Right lobe of liver (tissue), 6 donors: ENCODE data around the gene STX4. TPM values are rescaled to one million over a fixed set of nuclear protein-coding genes. Genes with fewer than 3 reads are reported as not detected.

ENCODE experiments used
- ATAC-seq, 4 donors: fragments of 200-7000 bp; cut with Tn5 transposase; one replicate each; pipeline ENCODE4 v1.9.1; 2020; ENCODE audit warnings: mild to moderate bottlenecking in 4 of 4, moderate library complexity in 4 of 4
- DNase-seq, 3 donors: peaks; one replicate each; pipeline ENCODE4 v3.0.0-alpha.2; 2020
- H3K27ac ChIP-seq, 3 donors: fragments of 200-600 bp; one replicate each; pipeline ENCODE4 v1.8.0; 2022
- H3K27me3 ChIP-seq, 2 donors: fragments of 200-600 bp; one replicate each; pipeline ENCODE4 v1.8.0; 2022
- H3K36me3 ChIP-seq, 4 donors: fragments of 200-600 bp; sonication (generic) in 1 of 4; one replicate each; pipeline versions ENCODE4 v1.5.1 to v1.8.0; 2017 to 2022; ENCODE audit warnings: control low read depth in 1 of 4
- H3K4me1 ChIP-seq, 4 donors: fragments of 200-600 bp; sonication (generic) in 1 of 4; one replicate each; pipeline versions ENCODE4 v1.5.1 to v1.8.0; 2017 to 2022; ENCODE audit warnings: control low read depth in 1 of 4
- H3K4me3 ChIP-seq, 3 donors: fragments of 200-600 bp; one replicate each; pipeline ENCODE4 v1.8.0; 2022
- H3K9me3 ChIP-seq, 4 donors: fragments of 200-600 bp; sonication (generic) in 1 of 4; one replicate each; pipeline versions ENCODE4 v1.5.1 to v1.8.0; 2017 to 2022; ENCODE audit warnings: control low read depth in 1 of 4
- CTCF ChIP-seq, 4 donors: fragments of 200-600 bp in 3 of 4; fragments of 450-650 bp in 1 of 4; IDR thresholded peaks; one replicate each; pipeline versions ENCODE4 v1.5.1 to v1.8.0; 2016 to 2022; ENCODE audit warnings: antibody characterized with exemption in 4 of 4, mild to moderate bottlenecking in 2 of 4
- POLR2A ChIP-seq: fragments of 450-650 bp; IDR thresholded peaks from one replicate; pipeline ENCODE4 v1.6.1; 2017; ENCODE audit warnings: antibody characterized with exemption, mild to moderate bottlenecking
- WGBS: methylation state at CpG from one replicate; pipeline ENCODE4 v1.1.6; 2018; ENCODE audit warnings: low coverage, low lambda C conversion rate; ENCODE audit not compliant: insufficient coverage; ENCODE audit errors: missing lambda C conversion rate; 5-methylcytosine and 5-hydroxymethylcytosine counted together
- intact Hi-C, 2 donors: fragments of 100-400 bp; cut with DNase I; formaldehyde crosslinking; loops; one replicate each; pipeline versions ENCODE4 v1.11.2 to v1.14.1; 2022
- total RNA-seq, 6 experiments: library from RNA; depleted of rRNA in 2 of 6; stranded (reverse); fragments of >200 nt in 2 of 6; fragmentation: NEBNext Ultra II Directional in 3 of 6; extraction: Animal tissue kit (Norgen Biotek cat#: 25700) in 3 of 6; gene quantifications; one replicate each; pipeline versions ENCODE4 v1.1.0 to v1.2.4, GENCODE V29; 2016 to 2023
- donor health status: DM: no; HTN: yes; CAD: no.
- donor health status: DM: no; HTN: no; CAD: no.
- donor health status: DM: no; HTN: no; CAD: no.
- donor health status: DM: no; HTN: yes; CAD: no.
- donor health status: DM: no; HTN: yes; CAD: no.

Gene STX4
- total RNA-seq, 6 experiments from 2014 or later, result 18.8 to 52.8 (median 23.6) TPM

DNA sequence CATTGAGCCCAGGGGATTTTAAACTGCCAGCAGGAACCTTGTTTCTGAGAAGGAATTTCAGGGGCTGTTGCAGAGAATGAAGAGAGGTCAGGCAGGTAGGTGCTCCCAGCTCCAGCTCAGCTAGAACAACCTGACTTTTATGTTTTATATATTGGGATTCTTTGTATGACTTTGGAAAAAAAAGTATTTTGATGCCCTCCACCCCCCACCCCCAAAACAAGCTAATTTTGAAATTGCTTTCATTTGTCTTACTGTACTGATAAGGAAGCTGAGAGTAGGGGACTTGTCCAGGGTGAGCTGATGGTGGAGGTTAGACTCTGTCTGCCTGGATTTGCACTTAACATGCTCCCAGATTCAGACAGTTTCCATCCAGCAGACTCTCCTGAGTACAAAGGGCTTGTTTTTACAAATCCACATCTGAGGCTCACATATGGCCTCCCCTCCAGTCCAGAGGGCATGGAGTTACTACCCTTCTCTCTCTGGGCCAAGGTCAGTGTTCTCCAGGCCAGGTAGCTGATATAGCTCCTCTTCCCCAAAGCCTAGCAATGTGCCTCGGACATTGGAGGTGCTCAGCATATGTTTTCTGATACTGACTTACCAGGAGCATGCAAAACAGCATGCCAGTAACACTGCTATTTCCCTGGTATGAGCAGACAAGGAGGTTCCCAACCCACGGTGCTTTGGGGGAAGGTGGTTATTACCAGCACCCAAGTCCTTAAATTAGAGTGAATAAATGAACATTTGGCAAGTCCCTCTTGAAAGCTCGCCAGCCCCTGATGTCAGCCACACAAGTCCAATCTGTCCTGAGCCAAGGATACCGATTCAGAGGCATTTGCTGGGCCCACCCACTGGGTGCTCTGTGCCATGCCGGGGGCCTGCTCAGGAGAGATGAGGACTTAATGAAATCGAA is 34.3 kb upstream of the STX4 start:
- Histone ChIP-seq H3K27ac (peak overlapping the region; percentile 52 to 99 (median 95)), H3K27me3 (no peaks in the 10 kb centered on the region), H3K4me3 (no peak overlapping the region), H3K9me3 (no peaks in the 10 kb centered on the region), H3K36me3 (no peaks in the 10 kb centered on the region), H3K4me1 (peaks cover 0 to 59% (median 20%) of the 10 kb centered on the region in 4 donors)
- peak; percentile 34 for TF ChIP-seq POLR2A
- TF ChIP-seq CTCF (IDR thresholded peaks at IDR 0.05), result no peak
- intact Hi-C loops, result loop anchor here in 1 of 2 donors (10.0 kb wide), 1 partner anchor 436 kb away; no protein-coding TSS in a partner anchor
- WGBS, result 17% methylated on average over 1 of the region's 6 CpGs
- ATAC-seq (peak; percentile 6 to 52 (median 50)), DNase-seq (peak; percentile 60 to 85 (median 78))

GRCh38 chr16:31000671-31001382 is 32.5 kb upstream of the STX4 start:
- DNase-seq (no peak), ATAC-seq (no peak)
- whole genome bisulfite sequencing, result 74% methylated on average over 12 of the region's 19 CpGs
- Histone ChIP-seq H3K36me3 (no peaks in the 10 kb centered on the region), H3K27ac (peak overlapping the region in 1 of 3 donors; percentile 99), H3K27me3 (no peaks in the 10 kb centered on the region), H3K9me3 (no peaks in the 10 kb centered on the region), H3K4me3 (no peak overlapping the region), H3K4me1 (peaks cover 0 to 47% (median 16%) of the 10 kb centered on the region in 4 donors)
- intact Hi-C loops, result no loop called here
- no peak for TF ChIP-seq CTCF (IDR thresholded peaks at IDR 0.05)
- no peak for TF ChIP-seq POLR2A

DNA sequence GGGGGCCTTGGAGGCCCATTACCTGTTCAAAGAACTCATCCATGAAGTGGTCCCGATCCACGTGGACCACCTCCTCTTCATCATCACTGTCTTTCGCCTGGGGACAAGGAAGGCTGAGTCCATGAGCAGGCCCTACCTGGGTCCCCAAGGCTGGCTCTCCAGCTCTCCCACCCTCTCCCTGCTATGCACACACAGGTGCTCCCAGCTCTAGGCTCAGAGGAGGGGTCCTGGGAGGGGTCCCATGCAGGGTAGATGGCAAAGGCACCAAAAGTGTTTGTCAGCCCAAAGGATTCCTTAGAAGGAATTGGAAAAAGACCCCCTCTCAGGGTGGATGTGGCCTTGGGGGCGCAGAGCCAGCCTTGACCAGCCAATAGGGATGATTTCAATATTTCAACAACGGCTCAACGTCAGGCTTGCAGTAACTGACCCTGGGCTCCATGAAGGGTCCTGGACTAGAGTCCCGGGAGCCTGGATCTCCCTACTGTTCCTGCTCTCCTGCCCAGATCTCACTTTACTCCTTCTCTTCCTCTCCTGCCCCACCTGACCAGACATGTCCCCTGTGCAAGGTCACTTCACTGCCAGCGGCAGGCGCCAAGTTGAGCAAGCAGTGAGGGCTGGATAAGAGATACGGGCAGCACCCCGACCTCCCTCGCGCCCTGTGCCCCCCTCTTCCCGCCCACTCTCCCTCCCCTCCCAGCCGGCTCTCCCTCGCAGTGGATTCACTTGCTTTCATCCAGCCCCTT is 31.7 kb upstream of the STX4 start:
- peak in 2 of 4 donors; percentile 8 to 14 for ATAC-seq

More for the DNA sequence above, 31.7 kb upstream of the STX4 start:
- 32% methylated on average over 9 of the region's 16 CpGs for WGBS
- DNase-seq, result peak in 1 of 3 donors; percentile 77
- Histone ChIP-seq H3K4me1 (peaks cover 0 to 44% (median 15%) of the 10 kb centered on the region in 4 donors), H3K9me3 (no peaks in the 10 kb centered on the region), H3K27ac (no peak overlapping the region), H3K27me3 (no peaks in the 10 kb centered on the region), H3K4me3 (no peak overlapping the region), H3K36me3 (no peaks in the 10 kb centered on the region)
- intact Hi-C loops, result no loop called here
- TF ChIP-seq POLR2A (no peak), CTCF (IDR thresholded peaks at IDR 0.05) (no peak)
